D721Med (cell line): ENCODE data around the gene NT5DC2.

Experiments used
- DNase-seq: peaks from one replicate; pipeline ENCODE4 v3.0.0; 2011; ENCODE audit warnings: low spot score; ENCODE audit not compliant: insufficient read length
- FAIRE-seq: peaks from 2 replicates; lab custom pipeline; 2011; peaks lifted over from hg19 to GRCh38; lab: Jason Lieb, UNC
- CTCF ChIP-seq: IDR thresholded peaks from 2 replicates; pipeline ENCODE4 v1.5.1; 2012; ENCODE audit warnings: mild to moderate bottlenecking, control low read depth; ENCODE audit not compliant: insufficient read depth; ENCODE audit errors: missing control alignments

Gene NT5DC2

GRCh38 chr3:52504977-52505376 lies 28.7 kb downstream of the NT5DC2 start:
- DNase-seq (no peak), FAIRE-seq (no peak)
- no peak for TF ChIP-seq CTCF

GRCh38 chr3:52503788-52504424 lies 29.8 kb downstream of the NT5DC2 start:
- no peak for TF ChIP-seq CTCF
- FAIRE-seq (no peak), DNase-seq (no peak)

GRCh38 chr3:52502808-52503350 lies 30.8 kb downstream of the NT5DC2 start:
- FAIRE-seq, result no peak
- TF ChIP-seq CTCF, result no peak
- no peak for DNase-seq

- TF ChIP-seq CTCF, result no peak
- DNase-seq (no peak), FAIRE-seq (no peak)
Measured at GRCh38 chr3:52502001-52502400, 31.7 kb downstream of the NT5DC2 start.

GRCh38 chr3:52501046-52501445 lies 32.6 kb downstream of the NT5DC2 start:
- no peak for FAIRE-seq
- TF ChIP-seq CTCF, result no peak
- DNase-seq, result no peak

- TF ChIP-seq CTCF, result no peak
- FAIRE-seq (no peak), DNase-seq (no peak)
Measured at GRCh38 chr3:52498137-52499054, 35.3 kb downstream of the NT5DC2 start.
